IMR-90 (cell line): ENCODE results near the gene MARK2. TPM values are rescaled to one million over a fixed set of nuclear protein-coding genes. Genes with fewer than 3 reads are reported as not detected.

Experiments used
- ATAC-seq: fragments of 200-7000 bp; cut with Tn5 transposase; 2 replicates; pipeline ENCODE4 v1.9.1; 2020; ENCODE audit warnings: low read depth, mild to moderate bottlenecking, moderate library complexity
- BruUV-seq: library from RNA; stranded (reverse); fragments of 400-500 nt; replicated peaks from 2 replicates; lab custom pipeline; 2021; lab: Mats Ljungman, UMichigan
- CTCF ChIA-PET: fragments of 300-600 bp; formaldehyde crosslinking; extraction: SDS; loops from one replicate; lab custom pipeline; 2021; ENCODE audit warnings: antibody characterized with exemption; lab: Yijun Ruan, JAX
- POLR2A ChIA-PET: fragments of 300-600 bp; sonication (Branson Sonifier 250); formaldehyde crosslinking; loops from one replicate; lab custom pipeline; 2022; ENCODE audit warnings: antibody characterized with exemption; ENCODE audit not compliant: unreplicated experiment; lab: Charles Lee
- DNase-seq: peaks from one replicate; pipeline ENCODE4 v3.0.0; 2013
- H2AFZ ChIP-seq: replicated peaks from 2 replicates; pipeline ENCODE3; 2013; ENCODE audit warnings: low read length, mild to moderate bottlenecking; ENCODE audit not compliant: poor library complexity
- H2AK5ac ChIP-seq: 2 replicates; pipeline ENCODE4 v1.6.1; 2013; ENCODE audit warnings: low read depth, low read length, inconsistent platforms
- H2AK9ac ChIP-seq: replicated peaks from 2 replicates; pipeline ENCODE3; 2013; ENCODE audit warnings: mild to moderate bottlenecking, low read depth, low read length, moderate library complexity; ENCODE audit not compliant: poor library complexity
- H2BK120ac ChIP-seq: 2 replicates; pipeline ENCODE4 v1.6.1; 2013; ENCODE audit warnings: low read depth, low read length, inconsistent platforms
- H2BK15ac ChIP-seq: 3 replicates; pipeline ENCODE4 v1.6.1; 2013; ENCODE audit warnings: low read depth, low read length, inconsistent platforms
- H2BK20ac ChIP-seq: 2 replicates; pipeline ENCODE4 v1.6.1; 2013; ENCODE audit warnings: low read depth, mild to moderate bottlenecking, inconsistent platforms, low read length, moderate library complexity
- H2BK5ac ChIP-seq: 2 replicates; pipeline ENCODE4 v1.6.1; 2013; ENCODE audit warnings: mild to moderate bottlenecking, low read depth, low read length, inconsistent platforms; ENCODE audit not compliant: poor library complexity, severe bottlenecking
- H3K14ac ChIP-seq: replicated peaks from 2 replicates; pipeline ENCODE4 v1.6.1; 2013; ENCODE audit warnings: low read depth, low read length, inconsistent platforms
- H3K18ac ChIP-seq: 2 replicates; pipeline ENCODE4 v1.6.1; 2013; ENCODE audit warnings: low read depth, low read length, control low read depth
- H3K23ac ChIP-seq: 2 replicates; pipeline ENCODE4 v1.6.1; 2013; ENCODE audit warnings: low read depth, low read length, inconsistent platforms
- H3K27ac ChIP-seq: 2 replicates; pipeline ENCODE4 v1.5.1; 2013; ENCODE audit warnings: mild to moderate bottlenecking, control low read depth, low read length; ENCODE audit not compliant: insufficient read depth
- H3K27me3 ChIP-seq: 2 replicates; pipeline ENCODE4 v1.6.1; 2013; ENCODE audit warnings: low read length; ENCODE audit not compliant: control insufficient read depth, insufficient read depth
- H3K36me3 ChIP-seq: 2 replicates; pipeline ENCODE4 v1.6.1; 2013; ENCODE audit warnings: low read length, mixed read lengths; ENCODE audit not compliant: control insufficient read depth, insufficient read depth
- H3K4ac ChIP-seq: 2 replicates; pipeline ENCODE4 v1.6.1; 2013; ENCODE audit warnings: low read depth, low read length, inconsistent platforms
- H3K4me1 ChIP-seq: 2 replicates; pipeline ENCODE4 v1.6.1; 2013; ENCODE audit warnings: low read length, mixed read lengths; ENCODE audit not compliant: control insufficient read depth, insufficient read depth
- H3K4me2 ChIP-seq: 2 replicates; pipeline ENCODE4 v1.6.1; 2013; ENCODE audit warnings: low read depth, mild to moderate bottlenecking, control low read depth, low read length, moderate library complexity
- H3K4me3 ChIP-seq: 2 replicates; pipeline ENCODE4 v1.5.1; 2013; ENCODE audit warnings: low read depth, mild to moderate bottlenecking, control low read depth, low read length, moderate library complexity; ENCODE audit not compliant: insufficient read depth
- H3K56ac ChIP-seq: 2 replicates; pipeline ENCODE4 v1.6.1; 2013; ENCODE audit warnings: low read length, inconsistent platforms; ENCODE audit not compliant: insufficient read depth; ENCODE audit errors: extremely low read depth
- H3K79me1 ChIP-seq, 2 experiments: 2 replicates each; pipeline ENCODE4 v1.6.1; 2013; ENCODE audit warnings: low read length in 2 of 2, inconsistent platforms in 1 of 2, low read depth in 1 of 2
- H3K9ac ChIP-seq: 2 replicates; pipeline ENCODE4 v1.6.1; 2013; ENCODE audit warnings: low read depth, low read length, control low read depth
- H3K9me1 ChIP-seq: 2 replicates; pipeline ENCODE4 v1.6.1; 2013; ENCODE audit warnings: low read length, inconsistent platforms; ENCODE audit not compliant: insufficient read depth
- H3K9me3 ChIP-seq: 2 replicates; pipeline ENCODE4 v1.6.1; 2013; ENCODE audit warnings: low read length; ENCODE audit not compliant: control insufficient read depth, insufficient read depth
- H4K20me1 ChIP-seq: 2 replicates; pipeline ENCODE4 v1.6.1; 2013; ENCODE audit warnings: low read length, inconsistent platforms; ENCODE audit not compliant: insufficient read depth
- H4K5ac ChIP-seq: 2 replicates; pipeline ENCODE4 v1.6.1; 2013; ENCODE audit warnings: mild to moderate bottlenecking, low read depth, low read length, control low read depth
- H4K8ac ChIP-seq, 2 experiments: 2 replicates each; pipeline ENCODE4 v1.6.1; 2013; ENCODE audit warnings: low read depth in 2 of 2, low read length in 2 of 2, control low read depth in 1 of 2, inconsistent platforms in 1 of 2
- H4K91ac ChIP-seq: 2 replicates; pipeline ENCODE4 v1.6.1; 2013; ENCODE audit warnings: low read depth, low read length, inconsistent platforms; ENCODE audit not compliant: insufficient read depth
- BHLHE40 ChIP-seq: fragments of 150-350 bp; IDR thresholded peaks from 2 replicates; pipeline ENCODE4 v1.6.1; 2016; ENCODE audit warnings: mild to moderate bottlenecking, low read depth, low read length
- CTCF ChIP-seq: conservative IDR thresholded peaks from 2 replicates; pipeline ENCODE4 v1.5.1; 2012; ENCODE audit warnings: mild to moderate bottlenecking, low read depth, low read length, improper control_type of control experiment
- RCOR1 ChIP-seq: IDR thresholded peaks from 2 replicates; pipeline ENCODE4 v1.6.1; 2012; ENCODE audit warnings: mild to moderate bottlenecking, low read length, improper control_type of control experiment; ENCODE audit not compliant: insufficient replicate concordance
- RFX5 ChIP-seq: IDR thresholded peaks from 2 replicates; pipeline ENCODE4 v1.8.0; 2012; ENCODE audit warnings: low read depth, mild to moderate bottlenecking, low read length, moderate library complexity
- SMC3 ChIP-seq: fragments of 150-350 bp; IDR thresholded peaks from 2 replicates; pipeline ENCODE4 v1.6.1; 2016; ENCODE audit warnings: low read depth, mild to moderate bottlenecking, antibody characterized with exemption, low read length, moderate library complexity
- WGBS, 2 experiments: methylation state at CpG; one replicate each; pipeline versions ENCODE4 v1.1.5 to v1.1.7; 2013; ENCODE audit warnings: missing lambda C conversion rate in 2 of 2; ENCODE audit not compliant: insufficient read length in 1 of 2; ENCODE audit errors: extremely low coverage in 2 of 2; 5-methylcytosine and 5-hydroxymethylcytosine counted together
- dilution Hi-C: fragments of 300-500 bp; cut with HindIII; formaldehyde crosslinking; loops from one replicate; pipeline ENCODE4 v1.14.3; 2018; ENCODE audit warnings: low sequenced_read_pairs; ENCODE audit not compliant: unreplicated experiment
- in situ Hi-C: fragments of 300-500 bp; cut with MboI; formaldehyde crosslinking; loops from 3 replicates; pipeline ENCODE4 v1.14.3; 2019; ENCODE audit warnings: low sequenced_read_pairs, inconsistent platforms, mixed read lengths
- intact Hi-C: fragments of 100-400 bp; cut with micrococcal nuclease; formaldehyde crosslinking; loops from 2 replicates; pipeline ENCODE4 v1.10.0; 2022
- polyA plus RNA-seq, 3 experiments: library from polyadenylated mRNA; depleted of rRNA; stranded (reverse); fragments of >200 nt; gene quantifications; 2 replicates each; pipeline ENCODE4 v1.2.3, GENCODE V29; 2012; ENCODE audit warnings: low replicate concordance in 1 of 3
- total RNA-seq: library from RNA; depleted of rRNA; stranded (reverse); fragments of >200 nt; gene quantifications from 2 replicates; pipeline ENCODE4 v1.2.3, GENCODE V29; 2012
- TF ChIP-seq, protein P1 (sequence below): fragments of 150-350 bp; IDR thresholded peaks from 2 replicates; pipeline ENCODE4 v1.6.1; 2016; ENCODE audit warnings: low read depth, mild to moderate bottlenecking, low read length, moderate library complexity, borderline replicate concordance

MARK2 gene
- total and polyA plus RNA-seq, 2 of the 4 experiments (the other 2 are of a cell fraction), result 6.6 to 17.3 TPM

- Histone ChIP-seq H2BK5ac (no peak overlapping the region), H4K20me1 (peaks cover 99% of the 10 kb centered on the region), H3K14ac (no peak overlapping the region), H3K79me1 (peaks cover 44 to 90% of the 10 kb centered on the region in 2 experiments), H3K9ac (no peak overlapping the region), H4K8ac (no peak overlapping the region), H3K27ac (no peak overlapping the region), H3K4me3 (no peak overlapping the region), H3K9me1 (peaks cover 22% of the 10 kb centered on the region), H3K36me3 (peaks cover 4% of the 10 kb centered on the region; the same call in 1 of the 2 replicates), H3K27me3 (no peaks in the 10 kb centered on the region), H2BK120ac (no peak overlapping the region), H3K56ac (no peak overlapping the region), H4K5ac (no peak overlapping the region), H2AFZ (no peak overlapping the region), H3K4me2 (no peak overlapping the region), H3K9me3 (no peaks in the 10 kb centered on the region), H2AK5ac (no peak overlapping the region), H2BK20ac (no peak overlapping the region), H2AK9ac (no peak overlapping the region), H4K91ac (no peak overlapping the region), H3K23ac (no peak overlapping the region), H3K4ac (no peak overlapping the region), H3K4me1 (peaks cover 14% of the 10 kb centered on the region; the same call in 1 of the 2 replicates), H3K18ac (no peak overlapping the region), H2BK15ac (no peak overlapping the region)
- WGBS, 2 experiments, result 57% methylated on average over 4 of the region's 14 CpGs; no CpG with 5 or more reads in 1 of the 2 experiments
- CTCF ChIA-PET, result no interaction called here
- ATAC-seq, result no peak
- intact Hi-C loops (no loop called here), in situ Hi-C loops (no loop called here), dilution Hi-C loops (no loop called here)
- no TSS peak for BruUV-seq
- no peak for TF ChIP-seq CTCF
- TF ChIP-seq BHLHE40, result no peak
- TF ChIP-seq, protein P1, sequence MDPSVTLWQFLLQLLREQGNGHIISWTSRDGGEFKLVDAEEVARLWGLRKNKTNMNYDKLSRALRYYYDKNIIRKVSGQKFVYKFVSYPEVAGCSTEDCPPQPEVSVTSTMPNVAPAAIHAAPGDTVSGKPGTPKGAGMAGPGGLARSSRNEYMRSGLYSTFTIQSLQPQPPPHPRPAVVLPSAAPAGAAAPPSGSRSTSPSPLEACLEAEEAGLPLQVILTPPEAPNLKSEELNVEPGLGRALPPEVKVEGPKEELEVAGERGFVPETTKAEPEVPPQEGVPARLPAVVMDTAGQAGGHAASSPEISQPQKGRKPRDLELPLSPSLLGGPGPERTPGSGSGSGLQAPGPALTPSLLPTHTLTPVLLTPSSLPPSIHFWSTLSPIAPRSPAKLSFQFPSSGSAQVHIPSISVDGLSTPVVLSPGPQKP, result no peak
- TF ChIP-seq SMC3, result no peak
- no peak for TF ChIP-seq RCOR1
- no peak for TF ChIP-seq RFX5
- POLR2A ChIA-PET, result no interaction called here
- DNase-seq, result peak; percentile 28
Observed at GRCh38 chr11:63870351-63871140, 31.6 kb downstream of the MARK2 start.
